ENCODE data around the gene ANXA11.

ANXA11 gene

DNA sequence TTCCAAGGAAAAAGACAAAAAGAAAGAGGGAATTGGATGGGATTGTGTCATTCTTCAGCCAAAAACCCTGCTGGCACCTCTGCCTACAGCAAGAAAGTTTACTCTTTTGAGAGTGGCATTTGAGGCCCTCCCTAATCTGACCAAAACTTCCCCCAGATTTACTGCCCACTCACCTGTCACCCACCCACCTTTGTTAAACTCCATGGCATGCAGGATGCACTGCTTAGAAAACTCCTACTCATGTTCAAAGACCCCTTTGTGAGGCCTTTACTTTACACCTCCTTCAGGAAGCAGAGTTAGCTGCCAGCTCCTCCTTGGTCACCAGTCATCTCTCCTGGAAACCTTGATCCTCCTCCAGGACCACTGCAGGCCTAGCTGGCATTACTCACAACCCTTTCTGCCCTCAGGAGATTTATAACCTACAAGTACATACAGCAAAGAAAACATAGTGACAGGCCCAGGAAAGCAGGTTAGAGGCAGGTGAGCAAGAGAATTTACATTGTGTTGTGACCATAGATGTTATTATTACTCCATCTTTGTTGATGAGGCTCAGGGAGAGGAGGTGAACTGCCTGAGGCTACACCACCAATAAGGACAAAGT, 83.1 kb downstream of the ANXA11 start:
- H2BK120ac ChIP-seq (ENCODE audit: low read depth, low read length): no peak overlapping the region
- H4K8ac ChIP-seq (ENCODE audit: low read length): no peak overlapping the region
- H3K23ac ChIP-seq (ENCODE audit: low read length in 2 of 2): no peak overlapping the region
- no peak overlapping the region for H3K4ac ChIP-seq (ENCODE audit: low read depth in 1 of 2, low read length in 2 of 2)
- no peak overlapping the region for H2BK12ac ChIP-seq (ENCODE audit: low read length in 2 of 2)
- no peak overlapping the region for H2AFZ ChIP-seq (ENCODE audit: low read depth, low read length)
- H3K4me2 ChIP-seq (ENCODE audit: low read length, poor library complexity, severe bottlenecking): no peak overlapping the region
- H2BK15ac ChIP-seq (ENCODE audit: low read depth, poor library complexity, severe bottlenecking): no peak overlapping the region
- peak overlapping the region in 1 of 2 experiments; percentile 43 for H3K4me3 ChIP-seq (ENCODE audit: insufficient read depth in 1 of 2, low read depth in 1 of 2, low read length in 2 of 2)
- no peak overlapping the region for H4K91ac ChIP-seq (ENCODE audit: low read length)
- H3K9me3 ChIP-seq (ENCODE audit: control insufficient read depth, low read length): no peaks in the 10 kb centered on the region
- peak overlapping the region; percentile 42 for H3K9ac ChIP-seq (ENCODE audit: low read length)
- H2BK5ac ChIP-seq (ENCODE audit: low read depth, low read length, poor library complexity, severe bottlenecking): no peak overlapping the region
- no peak overlapping the region for H3K14ac ChIP-seq (ENCODE audit: low read length in 2 of 2)
- no peaks in the 10 kb centered on the region for H3K4me1 ChIP-seq (ENCODE audit: control insufficient read depth, insufficient read depth, low read depth, low read length)
- peaks cover 0 to 8% of the 10 kb centered on the region in 2 experiments for H3K27me3 ChIP-seq (ENCODE audit: control insufficient read depth in 1 of 2, insufficient read depth in 1 of 2, low read length in 2 of 2)
- H2AK5ac ChIP-seq (ENCODE audit: low read length, severe bottlenecking): no peak overlapping the region
- H3K18ac ChIP-seq (ENCODE audit: low read depth in 1 of 2, low read length in 2 of 2): no peak overlapping the region
- no peak for DNase-seq
- H3K36me3 ChIP-seq (ENCODE audit: control insufficient read depth in 1 of 2, insufficient read depth in 2 of 2, low read depth in 1 of 2, low read length in 2 of 2): no peaks in the 10 kb centered on the region
- no peak overlapping the region for H3K27ac ChIP-seq (ENCODE audit: low read length, poor library complexity, severe bottlenecking)
- no peaks in the 10 kb centered on the region for H3K79me1 ChIP-seq (replicated peaks; ENCODE audit: low read length, poor library complexity, severe bottlenecking)

- no peak overlapping the region for H2BK15ac ChIP-seq (ENCODE audit: low read depth, poor library complexity, severe bottlenecking)
- no peak overlapping the region for H3K23ac ChIP-seq (ENCODE audit: low read length in 2 of 2)
- H2BK5ac ChIP-seq (ENCODE audit: low read depth, low read length, poor library complexity, severe bottlenecking): no peak overlapping the region
- H4K91ac ChIP-seq (ENCODE audit: low read length): no peak overlapping the region
- no peak overlapping the region for H2BK120ac ChIP-seq (ENCODE audit: low read depth, low read length)
- H3K27ac ChIP-seq (ENCODE audit: low read length, poor library complexity, severe bottlenecking): no peak overlapping the region
- WGBS: 42% methylated on average over 2 of the region's 4 CpGs
- no peaks in the 10 kb centered on the region for H3K9me3 ChIP-seq (ENCODE audit: control insufficient read depth, low read length)
- no peaks in the 10 kb centered on the region for H3K36me3 ChIP-seq (ENCODE audit: control insufficient read depth in 1 of 2, insufficient read depth in 2 of 2, low read depth in 1 of 2, low read length in 2 of 2)
- no peak overlapping the region for H3K18ac ChIP-seq (ENCODE audit: low read depth in 1 of 2, low read length in 2 of 2)
- no peak overlapping the region for H3K9ac ChIP-seq (ENCODE audit: low read length)
- DNase-seq: no peak
- H3K4me3 ChIP-seq (ENCODE audit: insufficient read depth in 1 of 2, low read depth in 1 of 2, low read length in 2 of 2): no peak overlapping the region
- H2AFZ ChIP-seq (ENCODE audit: low read depth, low read length): no peak overlapping the region
- no peaks in the 10 kb centered on the region for H3K4me1 ChIP-seq (ENCODE audit: control insufficient read depth, insufficient read depth, low read depth, low read length)
- H4K8ac ChIP-seq (ENCODE audit: low read length): no peak overlapping the region
- H3K4me2 ChIP-seq (ENCODE audit: low read length, poor library complexity, severe bottlenecking): no peak overlapping the region
- H2AK5ac ChIP-seq (ENCODE audit: low read length, severe bottlenecking): no peak overlapping the region
- no peak overlapping the region for H2BK12ac ChIP-seq (ENCODE audit: low read length in 2 of 2)
- no peak overlapping the region for H3K14ac ChIP-seq (ENCODE audit: low read length in 2 of 2)
- H3K79me1 ChIP-seq (replicated peaks; ENCODE audit: low read length, poor library complexity, severe bottlenecking): no peaks in the 10 kb centered on the region
- no peak overlapping the region for H3K4ac ChIP-seq (ENCODE audit: low read depth in 1 of 2, low read length in 2 of 2)
- H3K27me3 ChIP-seq (ENCODE audit: control insufficient read depth in 1 of 2, insufficient read depth in 1 of 2, low read length in 2 of 2): peaks cover 0 to 8% of the 10 kb centered on the region in 2 experiments
Measured at GRCh38 chr10:80118669-80119068, 86.7 kb downstream of the ANXA11 start.

- Histone ChIP-seq H3K18ac (ENCODE audit: low read depth in 1 of 2, low read length in 2 of 2) (no peak overlapping the region), H3K9ac (ENCODE audit: low read length) (peak overlapping the region; percentile 78), H2BK120ac (ENCODE audit: low read depth, low read length) (no peak overlapping the region), H3K4ac (ENCODE audit: low read depth in 1 of 2, low read length in 2 of 2) (no peak overlapping the region), H3K14ac (ENCODE audit: low read length in 2 of 2) (no peak overlapping the region), H4K8ac (ENCODE audit: low read length) (no peak overlapping the region), H2AFZ (ENCODE audit: low read depth, low read length) (no peak overlapping the region), H2BK15ac (ENCODE audit: low read depth, poor library complexity, severe bottlenecking) (no peak overlapping the region), H2BK12ac (ENCODE audit: low read length in 2 of 2) (no peak overlapping the region), H3K9me3 (ENCODE audit: control insufficient read depth, low read length) (peaks cover 25% of the 10 kb centered on the region), H3K79me1 (replicated peaks; ENCODE audit: low read length, poor library complexity, severe bottlenecking) (no peaks in the 10 kb centered on the region), H3K4me3 (ENCODE audit: insufficient read depth in 1 of 2, low read depth in 1 of 2, low read length in 2 of 2) (no peak overlapping the region), H3K23ac (ENCODE audit: low read length in 2 of 2) (no peak overlapping the region), H3K4me2 (ENCODE audit: low read length, poor library complexity, severe bottlenecking) (no peak overlapping the region), H3K4me1 (ENCODE audit: control insufficient read depth, insufficient read depth, low read depth, low read length) (no peaks in the 10 kb centered on the region), H2AK5ac (ENCODE audit: low read length, severe bottlenecking) (no peak overlapping the region), H3K36me3 (ENCODE audit: control insufficient read depth in 1 of 2, insufficient read depth in 2 of 2, low read depth in 1 of 2, low read length in 2 of 2) (no peaks in the 10 kb centered on the region), H3K27me3 (ENCODE audit: control insufficient read depth in 1 of 2, insufficient read depth in 1 of 2, low read length in 2 of 2) (no peaks in the 10 kb centered on the region), H4K91ac (ENCODE audit: low read length) (no peak overlapping the region), H3K27ac (ENCODE audit: low read length, poor library complexity, severe bottlenecking) (no peak overlapping the region), H2BK5ac (ENCODE audit: low read depth, low read length, poor library complexity, severe bottlenecking) (no peak overlapping the region)
- DNase-seq: no peak
- 97% methylated on average over 1 of the region's 1 CpG for WGBS
Measured at GRCh38 chr10:80110986-80111385, 94.4 kb downstream of the ANXA11 start.

- peaks cover 25% of the 10 kb centered on the region for H3K9me3 ChIP-seq (ENCODE audit: control insufficient read depth, low read length)
- H3K18ac ChIP-seq (ENCODE audit: low read depth in 1 of 2, low read length in 2 of 2): no peak overlapping the region
- peak; percentile 13 for DNase-seq
- H4K91ac ChIP-seq (ENCODE audit: low read length): no peak overlapping the region
- H2AFZ ChIP-seq (ENCODE audit: low read depth, low read length): no peak overlapping the region
- no peak overlapping the region for H3K23ac ChIP-seq (ENCODE audit: low read length in 2 of 2)
- H3K79me1 ChIP-seq (replicated peaks; ENCODE audit: low read length, poor library complexity, severe bottlenecking): no peaks in the 10 kb centered on the region
- no peak overlapping the region for H2BK12ac ChIP-seq (ENCODE audit: low read length in 2 of 2)
- no peaks in the 10 kb centered on the region for H3K27me3 ChIP-seq (ENCODE audit: control insufficient read depth in 1 of 2, insufficient read depth in 1 of 2, low read length in 2 of 2)
- no peak overlapping the region for H2BK15ac ChIP-seq (ENCODE audit: low read depth, poor library complexity, severe bottlenecking)
- H3K27ac ChIP-seq (ENCODE audit: low read length, poor library complexity, severe bottlenecking): no peak overlapping the region
- H2BK5ac ChIP-seq (ENCODE audit: low read depth, low read length, poor library complexity, severe bottlenecking): no peak overlapping the region
- H3K4ac ChIP-seq (ENCODE audit: low read depth in 1 of 2, low read length in 2 of 2): no peak overlapping the region
- peak overlapping the region in 1 of 2 experiments; percentile 37 for H3K4me3 ChIP-seq (ENCODE audit: insufficient read depth in 1 of 2, low read depth in 1 of 2, low read length in 2 of 2)
- no peak overlapping the region for H3K14ac ChIP-seq (ENCODE audit: low read length in 2 of 2)
- 83% methylated on average over 7 of the region's 8 CpGs for WGBS
- no peak overlapping the region for H3K4me2 ChIP-seq (ENCODE audit: low read length, poor library complexity, severe bottlenecking)
- no peaks in the 10 kb centered on the region for H3K36me3 ChIP-seq (ENCODE audit: control insufficient read depth in 1 of 2, insufficient read depth in 2 of 2, low read depth in 1 of 2, low read length in 2 of 2)
- H3K4me1 ChIP-seq (ENCODE audit: control insufficient read depth, insufficient read depth, low read depth, low read length): no peaks in the 10 kb centered on the region
- H3K9ac ChIP-seq (ENCODE audit: low read length): no peak overlapping the region
- no peak overlapping the region for H2AK5ac ChIP-seq (ENCODE audit: low read length, severe bottlenecking)
- no peak overlapping the region for H2BK120ac ChIP-seq (ENCODE audit: low read depth, low read length)
- no peak overlapping the region for H4K8ac ChIP-seq (ENCODE audit: low read length)
Measured at GRCh38 chr10:80108576-80109239, 96.6 kb downstream of the ANXA11 start.

Data from mesenchymal stem cell (in vitro differentiated cells and primary cell).